GM19452 (cell line): ENCODE results near the gene NFATC2.

Experiments
- ATAC-seq: cut with Tn5 transposase; IDR thresholded peaks from one replicate; pipeline ENCODE4 v1.9.1; 2021; ENCODE audit not compliant: unreplicated experiment

The NFATC2 gene

GRCh38 chr20:51496964-51497363 is 45.6 kb downstream of the NFATC2 start:
- no peak for ATAC-seq

DNA sequence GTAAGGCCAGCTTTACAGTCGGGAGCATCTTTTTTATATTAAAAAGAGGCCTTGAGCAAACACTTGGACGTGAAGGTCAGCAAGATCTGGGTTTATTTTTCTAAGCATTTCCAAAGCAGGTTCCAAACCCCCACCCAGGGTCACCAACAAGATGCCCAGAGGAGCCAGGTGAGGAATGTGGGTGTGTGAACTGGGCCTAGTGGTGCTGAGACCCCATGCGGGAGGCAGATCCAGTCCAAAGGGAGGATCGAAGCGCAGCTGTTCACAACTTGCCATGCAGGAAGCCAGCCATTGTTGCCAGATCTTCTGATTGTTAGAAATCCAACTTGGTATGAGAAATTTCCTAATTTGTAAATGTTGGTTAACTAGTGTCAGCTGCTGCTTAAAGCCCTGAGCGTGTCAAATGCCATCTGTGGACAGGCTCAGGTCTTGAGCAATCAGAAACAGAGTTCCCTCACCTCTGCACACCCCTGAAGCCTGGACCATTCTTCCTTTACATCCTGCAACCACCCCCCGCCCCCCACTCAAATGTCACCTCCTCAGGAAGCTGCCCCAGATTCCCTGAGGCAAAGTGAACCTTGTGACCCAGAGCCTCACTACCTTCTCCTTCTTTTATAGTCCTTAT is 46.5 kb downstream of the NFATC2 start:
- no peak for ATAC-seq

GRCh38 chr20:51495291-51495690 is 47.2 kb downstream of the NFATC2 start:
- ATAC-seq, result no peak

DNA sequence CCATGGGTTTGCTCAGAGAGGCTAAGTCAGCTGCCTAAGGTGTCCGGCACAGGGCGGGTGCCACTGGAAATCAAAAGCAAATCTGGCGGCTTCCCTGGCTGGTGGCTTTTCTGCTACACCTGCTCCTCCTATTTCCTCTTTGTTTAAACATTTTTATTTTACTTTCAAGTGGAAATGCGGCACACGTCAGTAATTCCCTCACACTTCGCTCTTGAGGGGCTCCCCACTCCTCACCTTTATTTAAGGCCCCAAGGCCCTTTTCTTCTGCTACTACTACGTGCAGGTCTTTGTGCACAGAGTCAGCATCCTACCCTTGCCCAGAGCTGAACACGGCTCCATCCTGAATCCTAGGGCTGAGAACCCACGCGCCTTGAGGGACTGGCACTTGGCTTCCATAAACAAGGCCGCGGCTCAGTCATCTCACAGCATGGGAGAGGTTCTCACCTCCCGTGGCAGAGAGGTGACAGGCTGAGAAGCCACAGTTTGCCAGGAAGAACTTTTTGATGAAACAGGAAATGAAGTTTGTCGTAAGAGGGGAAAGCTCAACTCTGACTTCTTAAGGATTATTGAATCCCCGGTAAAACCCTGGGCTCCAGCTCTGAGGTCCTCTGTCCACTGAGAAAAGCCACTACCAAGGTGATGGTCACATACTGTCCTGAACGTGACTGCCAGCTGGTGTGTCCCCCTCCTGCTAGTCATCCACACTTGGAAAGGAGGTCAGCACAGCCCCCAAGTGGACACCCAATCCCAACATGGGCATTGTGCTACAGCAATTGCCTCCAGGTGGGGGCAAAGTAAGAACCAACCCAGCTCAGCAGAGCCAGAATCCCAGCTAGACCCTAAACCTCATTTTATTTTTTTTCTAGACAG is 48.0 kb downstream of the NFATC2 start:
- ATAC-seq, result no peak

DNA sequence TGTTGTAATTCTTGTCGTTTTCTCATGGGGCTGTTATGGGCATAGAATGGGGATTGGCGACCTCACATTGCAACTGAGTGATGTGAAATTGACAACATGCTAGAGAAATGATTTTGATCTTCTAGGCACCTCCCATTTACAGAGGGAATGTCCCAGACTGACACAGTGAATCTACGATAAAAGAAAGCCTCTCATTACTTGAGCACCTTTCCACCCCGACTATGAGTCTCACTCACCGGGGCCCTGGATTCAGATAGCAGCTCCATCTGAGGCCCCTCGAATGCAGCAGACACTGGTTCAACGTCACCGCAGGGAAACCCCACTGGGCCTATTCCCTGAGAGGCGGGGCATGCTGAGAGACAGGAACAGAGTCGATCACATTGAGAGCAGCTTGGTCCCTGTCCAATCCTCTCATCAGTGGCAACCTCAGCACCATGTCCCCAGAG is 49.1 kb downstream of the NFATC2 start:
- no peak for ATAC-seq

DNA sequence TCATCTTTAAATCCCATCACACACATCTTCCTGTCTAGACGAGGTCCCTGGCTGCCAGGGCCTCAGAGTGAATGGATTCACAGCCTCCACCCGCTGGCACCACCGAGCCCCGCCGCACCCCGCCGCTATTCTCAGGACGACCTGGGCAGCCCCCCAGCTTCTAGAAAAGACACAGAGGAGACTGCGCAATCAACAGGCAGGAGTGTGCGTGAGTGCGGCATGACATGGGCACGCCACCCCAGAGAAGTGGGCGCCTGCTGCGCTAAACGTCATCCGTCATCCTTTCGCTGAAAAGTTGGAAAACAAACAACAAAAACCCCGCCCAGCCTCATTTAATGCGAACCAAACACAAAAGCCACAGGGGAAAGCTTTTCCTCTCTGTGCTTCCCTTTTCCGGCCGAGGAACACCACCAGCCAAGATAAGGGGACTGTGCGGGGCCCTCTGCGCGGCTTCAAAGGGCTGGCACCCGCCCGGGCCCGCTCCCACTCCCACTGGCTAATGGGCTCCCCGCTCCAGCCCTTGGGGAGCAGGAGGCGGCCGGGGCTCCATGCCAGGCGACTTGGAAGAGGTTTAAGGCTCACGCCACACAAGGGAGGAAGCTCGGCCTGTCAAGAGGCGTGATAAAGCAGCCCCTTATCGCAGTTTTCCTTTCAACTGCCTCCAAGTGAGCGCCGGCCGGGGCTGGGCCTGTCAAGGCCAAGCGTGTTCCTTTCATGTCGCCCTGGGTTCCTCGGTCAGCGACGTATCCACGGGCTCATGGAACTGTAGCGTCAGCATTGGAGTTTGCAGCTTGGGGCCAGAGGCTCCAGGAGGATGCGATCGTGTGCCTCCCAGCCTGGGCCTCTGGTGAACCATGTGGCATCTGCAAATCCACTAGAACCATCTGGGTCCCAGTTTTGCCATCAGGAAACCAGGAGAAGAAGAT is 50.1 kb downstream of the NFATC2 start:
- no peak for ATAC-seq

GRCh38 chr20:51491393-51491792 is 51.1 kb downstream of the NFATC2 start:
- no peak for ATAC-seq

GRCh38 chr20:51490635-51491034 is 51.9 kb downstream of the NFATC2 start:
- no peak for ATAC-seq

GRCh38 chr20:51489611-51490010 is 52.9 kb downstream of the NFATC2 start:
- ATAC-seq, result no peak

- ATAC-seq, result no peak
These were observed 54.2 kb downstream of the NFATC2 start for GRCh38 chr20:51488331-51488730.

DNA sequence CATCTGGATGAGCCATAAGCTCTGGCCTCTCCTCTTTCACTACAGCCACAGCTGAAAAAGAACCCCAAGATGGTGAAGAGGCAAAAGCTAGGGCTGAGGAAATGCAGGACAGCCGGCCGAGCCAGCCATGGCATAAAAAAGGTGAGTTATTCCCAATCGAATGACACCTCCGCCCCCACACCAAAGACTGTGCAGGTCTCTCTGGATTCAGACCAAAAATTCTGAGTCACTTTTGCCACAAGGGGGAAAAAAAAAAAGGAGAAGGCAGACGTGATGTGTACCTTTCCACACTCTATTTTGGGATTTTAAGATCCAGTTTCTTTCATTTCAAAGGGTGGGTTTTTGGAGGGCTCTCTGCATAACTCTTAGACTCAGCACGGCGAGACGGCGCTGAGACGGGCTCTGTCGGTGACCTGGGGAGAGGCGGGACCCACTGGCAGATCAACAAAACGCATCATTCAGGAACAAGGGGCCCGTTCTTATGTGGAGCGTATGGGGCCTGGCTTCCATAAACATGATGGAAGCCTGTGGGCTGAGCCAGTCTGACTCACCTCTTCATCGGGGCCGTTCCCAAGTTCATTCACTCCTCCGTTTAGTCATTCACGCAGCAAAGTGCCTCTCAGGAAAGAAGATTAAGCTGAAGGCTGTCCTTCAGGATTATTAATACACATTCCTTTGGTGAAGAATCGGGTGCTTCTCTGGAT is 54.8 kb downstream of the NFATC2 start:
- ATAC-seq, result no peak

DNA sequence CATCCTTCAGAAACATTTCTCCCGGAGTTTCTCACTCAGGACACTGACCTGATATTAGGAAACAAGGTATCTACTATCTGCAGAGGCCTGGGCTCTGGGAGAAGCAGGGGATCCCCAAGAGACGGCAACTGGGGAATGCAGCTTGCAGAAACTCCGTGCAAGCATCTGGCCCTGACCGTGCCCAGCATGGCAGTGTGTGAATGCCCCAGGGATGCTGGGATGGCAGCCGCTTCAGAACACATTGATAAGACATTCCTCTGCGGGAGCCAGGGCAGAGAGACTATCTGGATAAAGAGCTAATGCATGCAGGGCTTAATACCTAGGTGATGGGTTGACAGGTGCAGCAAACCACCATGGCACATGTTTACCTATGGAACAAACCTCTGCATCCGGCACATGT is 55.4 kb downstream of the NFATC2 start:
- no peak for ATAC-seq

DNA sequence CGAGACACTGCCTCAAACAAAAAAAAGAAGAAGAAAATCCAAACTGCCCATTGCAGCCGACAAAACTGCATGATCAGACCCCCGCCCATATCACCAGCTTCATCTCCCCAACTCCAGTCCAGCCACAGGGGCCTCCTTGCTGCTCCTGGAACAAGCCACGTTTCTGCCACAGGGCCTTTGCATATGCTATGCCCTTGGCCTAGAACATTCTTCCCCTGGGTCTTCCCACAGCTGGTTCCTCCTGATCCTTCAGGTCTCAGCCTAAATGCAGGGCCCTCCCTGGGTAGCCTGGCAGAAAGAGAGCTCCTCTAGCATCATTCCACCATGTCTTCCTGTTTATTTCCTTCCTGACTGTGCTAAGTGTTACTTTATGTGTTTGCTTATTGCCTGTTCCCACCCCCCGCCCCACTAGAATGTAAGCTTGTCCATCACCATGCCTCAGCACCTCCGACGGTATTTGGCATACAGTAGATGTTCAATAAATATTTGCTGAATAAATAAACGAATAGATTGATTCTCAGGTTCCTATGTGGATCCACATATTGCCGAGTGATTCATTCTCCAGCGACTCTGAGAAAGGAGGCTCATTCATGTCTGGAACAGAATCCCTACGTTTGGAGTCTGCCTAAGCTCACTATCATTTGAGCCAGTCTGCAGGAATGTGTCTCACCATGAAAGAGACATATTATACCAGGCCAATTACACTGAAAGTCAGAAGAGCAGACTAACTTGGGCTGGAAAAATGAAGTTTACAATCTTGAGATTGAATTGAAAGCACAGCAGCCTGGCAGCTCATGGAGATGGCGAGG is 56.1 kb downstream of the NFATC2 start:
- no peak for ATAC-seq

- no peak for ATAC-seq
These were observed 57.7 kb downstream of the NFATC2 start for GRCh38 chr20:51484831-51485230.

DNA sequence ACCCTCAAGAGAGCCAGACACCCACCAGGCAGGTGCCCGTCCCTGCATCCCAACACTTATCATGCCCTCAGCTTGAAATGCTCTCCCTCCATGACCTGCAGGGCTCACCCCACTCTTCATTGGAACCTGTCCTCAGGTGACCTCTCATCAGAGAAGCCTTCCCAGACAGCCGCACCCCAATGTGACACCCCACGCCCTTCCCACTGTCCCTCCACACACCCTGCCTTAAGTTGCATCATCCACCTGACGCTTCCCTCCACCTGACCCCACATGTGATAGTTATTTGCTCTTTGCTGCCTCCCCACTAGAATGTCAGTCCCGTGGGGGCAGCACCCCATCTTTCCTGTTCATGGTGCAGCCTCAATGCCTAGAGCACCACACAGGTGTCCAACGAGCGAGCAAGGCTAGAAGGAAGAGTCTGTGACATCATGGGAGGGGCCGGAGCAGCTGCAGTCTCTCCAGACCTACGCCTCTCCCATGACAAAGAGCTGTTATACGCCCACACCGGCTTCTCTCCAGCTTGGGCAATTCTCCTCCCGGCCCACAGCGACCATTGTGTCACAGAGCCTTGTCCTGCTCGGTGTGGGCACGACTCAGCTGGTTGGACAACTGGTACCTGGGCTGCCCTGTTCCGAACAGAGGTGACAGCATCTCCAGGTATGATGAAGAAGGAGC is 58.2 kb downstream of the NFATC2 start:
- ATAC-seq, result no peak

DNA sequence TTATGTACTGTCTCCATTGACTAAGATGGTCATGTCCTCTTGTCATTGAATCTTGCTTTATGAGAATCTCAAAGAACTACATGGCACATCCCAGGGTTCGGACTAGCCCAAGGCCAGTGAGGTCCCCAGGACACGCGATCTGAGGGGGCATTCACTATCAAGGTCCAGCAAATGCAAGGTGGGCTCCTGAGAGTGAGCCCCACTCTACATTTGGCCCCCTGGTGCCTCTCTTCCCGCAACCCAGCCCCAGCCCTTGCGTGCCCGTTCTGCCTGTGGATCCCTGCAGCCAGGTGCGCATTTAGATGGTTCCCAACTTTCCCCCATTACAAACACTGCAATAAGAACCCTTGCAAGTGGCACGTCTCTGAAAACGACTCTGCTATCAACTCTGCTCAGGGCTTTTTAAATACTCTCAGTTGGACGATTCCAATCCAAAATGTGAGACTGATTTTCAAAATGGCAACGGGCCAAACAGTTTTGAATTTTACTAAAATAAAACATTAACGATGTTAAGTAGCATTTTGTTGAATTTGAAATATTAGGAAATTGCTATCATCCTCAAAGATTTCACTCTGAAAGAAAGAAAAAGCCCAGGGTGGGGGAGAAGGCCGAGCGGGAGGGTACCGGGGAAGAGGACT is 59.6 kb downstream of the NFATC2 start:
- ATAC-seq, result no peak

DNA sequence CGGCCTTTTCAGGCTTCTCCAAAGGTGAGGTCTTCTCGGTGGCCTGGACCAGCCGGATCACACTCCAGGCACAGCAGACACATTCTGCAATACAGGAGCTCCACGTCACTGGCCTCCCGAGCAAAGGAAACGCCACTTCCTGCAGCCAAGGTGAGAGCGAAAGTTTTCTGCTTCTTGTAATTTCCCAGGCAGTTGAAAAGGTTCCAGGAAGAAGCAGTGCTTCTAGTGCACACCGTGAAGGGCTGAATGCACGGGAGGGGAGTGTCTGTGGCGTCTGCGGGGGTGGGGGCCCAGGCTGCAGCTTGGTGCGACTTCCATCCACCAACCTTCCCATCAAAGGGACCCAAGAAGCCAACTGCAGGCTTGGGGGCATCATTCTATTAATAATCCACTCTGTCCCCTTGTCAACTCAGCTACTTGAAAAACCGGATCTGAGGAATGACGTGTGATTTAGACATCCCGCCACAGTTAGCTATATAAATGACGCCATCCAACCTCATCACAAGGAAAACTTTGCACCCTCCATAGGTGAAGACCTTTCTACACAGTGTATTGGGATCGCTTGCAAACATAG is 61.1 kb downstream of the NFATC2 start:
- ATAC-seq, result no peak

DNA sequence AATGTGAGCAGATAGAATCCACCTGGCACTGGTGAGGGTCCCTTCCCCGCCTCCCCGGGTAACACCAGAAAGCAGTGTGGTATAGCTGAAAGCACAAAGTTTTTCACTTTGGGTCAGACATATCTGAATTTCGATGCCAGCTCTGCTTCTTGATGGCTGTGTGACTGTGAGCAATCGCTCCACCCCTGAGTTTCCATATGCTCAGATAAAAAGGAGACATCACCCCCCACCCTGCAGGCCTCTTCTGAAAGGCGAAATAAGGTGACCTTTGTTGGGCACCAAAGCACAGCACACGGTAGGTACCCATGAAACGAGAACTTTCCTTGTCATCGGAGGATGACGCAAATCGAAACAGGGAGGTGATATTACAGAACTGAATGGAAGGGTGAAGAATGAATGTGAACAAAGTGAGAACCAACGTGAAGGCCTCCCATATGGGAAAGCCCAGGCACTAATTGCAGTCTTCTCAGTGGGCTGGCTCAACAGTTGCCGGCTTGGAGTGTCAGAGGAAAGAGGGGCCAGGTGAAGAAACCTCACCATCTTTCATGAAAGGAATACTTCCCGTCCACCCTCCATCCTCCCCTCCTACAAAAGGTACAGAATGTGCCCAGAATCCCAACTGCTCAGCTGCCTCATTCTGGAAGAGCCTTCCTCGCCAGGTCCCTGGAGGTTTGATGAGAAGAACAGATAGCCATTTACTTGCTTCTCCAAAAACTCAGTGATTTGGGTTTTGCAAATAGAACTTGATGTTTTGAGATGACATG is 61.8 kb downstream of the NFATC2 start:
- ATAC-seq, result peak; percentile 76
